PC-9 (cell line): ENCODE measurements around the gene RER1.

ENCODE experiments used
- CTCF ChIP-seq: fragments of 200-600 bp; sonication (generic); conservative IDR thresholded peaks from 2 replicates; pipeline ENCODE4 v1.6.1; 2017; ENCODE audit warnings: mixed run types, antibody characterized with exemption, mild to moderate bottlenecking, moderate library complexity
- EZH2 ChIP-seq: fragments of 200-600 bp; sonication (generic); IDR thresholded peaks from 2 replicates; pipeline ENCODE4 v1.8.0; 2017; ENCODE audit warnings: antibody characterized with exemption, low read depth

GRCh38 chr1:2350911-2351655, 40.6 kb upstream of the RER1 start:
- TF ChIP-seq CTCF (no peak), EZH2 (no peak)
